Measurements from ENCODE around the gene HEATR1. TPM values are rescaled to one million over a fixed set of nuclear protein-coding genes. Genes with fewer than 3 reads are reported as not detected.
"Not testable (repeated sequence)": the region's sequence is repeated elsewhere in the genome, so short reads cannot be mapped to it uniquely, and the experiment has no call there.

HEATR1 gene, protein sequence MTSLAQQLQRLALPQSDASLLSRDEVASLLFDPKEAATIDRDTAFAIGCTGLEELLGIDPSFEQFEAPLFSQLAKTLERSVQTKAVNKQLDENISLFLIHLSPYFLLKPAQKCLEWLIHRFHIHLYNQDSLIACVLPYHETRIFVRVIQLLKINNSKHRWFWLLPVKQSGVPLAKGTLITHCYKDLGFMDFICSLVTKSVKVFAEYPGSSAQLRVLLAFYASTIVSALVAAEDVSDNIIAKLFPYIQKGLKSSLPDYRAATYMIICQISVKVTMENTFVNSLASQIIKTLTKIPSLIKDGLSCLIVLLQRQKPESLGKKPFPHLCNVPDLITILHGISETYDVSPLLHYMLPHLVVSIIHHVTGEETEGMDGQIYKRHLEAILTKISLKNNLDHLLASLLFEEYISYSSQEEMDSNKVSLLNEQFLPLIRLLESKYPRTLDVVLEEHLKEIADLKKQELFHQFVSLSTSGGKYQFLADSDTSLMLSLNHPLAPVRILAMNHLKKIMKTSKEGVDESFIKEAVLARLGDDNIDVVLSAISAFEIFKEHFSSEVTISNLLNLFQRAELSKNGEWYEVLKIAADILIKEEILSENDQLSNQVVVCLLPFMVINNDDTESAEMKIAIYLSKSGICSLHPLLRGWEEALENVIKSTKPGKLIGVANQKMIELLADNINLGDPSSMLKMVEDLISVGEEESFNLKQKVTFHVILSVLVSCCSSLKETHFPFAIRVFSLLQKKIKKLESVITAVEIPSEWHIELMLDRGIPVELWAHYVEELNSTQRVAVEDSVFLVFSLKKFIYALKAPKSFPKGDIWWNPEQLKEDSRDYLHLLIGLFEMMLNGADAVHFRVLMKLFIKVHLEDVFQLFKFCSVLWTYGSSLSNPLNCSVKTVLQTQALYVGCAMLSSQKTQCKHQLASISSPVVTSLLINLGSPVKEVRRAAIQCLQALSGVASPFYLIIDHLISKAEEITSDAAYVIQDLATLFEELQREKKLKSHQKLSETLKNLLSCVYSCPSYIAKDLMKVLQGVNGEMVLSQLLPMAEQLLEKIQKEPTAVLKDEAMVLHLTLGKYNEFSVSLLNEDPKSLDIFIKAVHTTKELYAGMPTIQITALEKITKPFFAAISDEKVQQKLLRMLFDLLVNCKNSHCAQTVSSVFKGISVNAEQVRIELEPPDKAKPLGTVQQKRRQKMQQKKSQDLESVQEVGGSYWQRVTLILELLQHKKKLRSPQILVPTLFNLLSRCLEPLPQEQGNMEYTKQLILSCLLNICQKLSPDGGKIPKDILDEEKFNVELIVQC (N-terminal part only)
- 16.2 TPM for polyA plus RNA-seq (2013, experiment 1 of 2; ENCODE audit: insufficient read length)
- polyA plus RNA-seq (2013, experiment 2 of 2; ENCODE audit: insufficient read length): 17.4 TPM

DNA sequence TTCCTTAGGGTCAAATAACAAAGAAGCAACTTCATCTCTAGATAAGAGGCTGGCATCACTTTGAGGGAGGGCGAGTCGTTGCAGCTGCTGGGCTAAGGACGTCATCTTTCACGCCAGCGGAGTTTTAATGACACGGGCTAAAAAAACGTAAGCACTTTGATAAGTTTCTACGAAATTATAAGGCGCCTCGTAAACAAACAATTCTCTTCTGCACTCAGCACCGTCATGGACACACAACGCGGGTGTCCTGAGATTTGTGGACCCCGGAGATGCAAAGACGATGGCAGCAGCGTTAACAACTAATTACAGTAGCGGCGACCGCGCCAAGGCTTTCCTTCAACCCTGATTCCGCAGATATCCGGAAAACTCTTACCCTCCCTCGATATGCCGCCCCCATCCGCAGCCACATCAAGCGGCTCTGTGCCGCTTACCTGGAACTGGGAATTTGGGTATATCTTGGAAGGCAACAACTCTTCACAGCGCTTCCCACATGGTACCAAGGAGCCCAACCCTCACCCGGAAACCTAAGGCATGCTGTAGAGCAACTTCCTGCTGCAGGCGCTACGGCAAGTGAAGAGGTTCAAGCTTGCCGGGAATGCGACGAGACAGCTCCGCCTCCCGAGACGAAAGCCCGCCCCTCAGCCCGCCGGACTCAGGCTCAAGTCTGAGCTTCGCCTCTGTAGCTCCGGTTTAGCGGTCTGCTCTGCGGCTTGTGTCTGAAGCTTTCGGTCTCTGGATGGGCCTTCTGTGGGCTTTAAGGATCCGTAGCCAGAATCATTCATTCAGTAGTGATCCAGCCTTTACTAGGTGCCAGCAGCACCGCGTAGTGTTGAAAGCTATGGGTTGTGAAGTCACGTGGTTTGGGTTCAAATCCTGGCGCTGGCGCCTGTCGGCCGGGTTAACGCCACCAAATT lies at the start of gene HEATR1:
HEATR1 (minus strand) TSS at position 526 of the 914 bp plus-strand sequence; CDS start at position 105, 421 bp downstream.
- peak; percentile 95 for DNase-seq

DNA sequence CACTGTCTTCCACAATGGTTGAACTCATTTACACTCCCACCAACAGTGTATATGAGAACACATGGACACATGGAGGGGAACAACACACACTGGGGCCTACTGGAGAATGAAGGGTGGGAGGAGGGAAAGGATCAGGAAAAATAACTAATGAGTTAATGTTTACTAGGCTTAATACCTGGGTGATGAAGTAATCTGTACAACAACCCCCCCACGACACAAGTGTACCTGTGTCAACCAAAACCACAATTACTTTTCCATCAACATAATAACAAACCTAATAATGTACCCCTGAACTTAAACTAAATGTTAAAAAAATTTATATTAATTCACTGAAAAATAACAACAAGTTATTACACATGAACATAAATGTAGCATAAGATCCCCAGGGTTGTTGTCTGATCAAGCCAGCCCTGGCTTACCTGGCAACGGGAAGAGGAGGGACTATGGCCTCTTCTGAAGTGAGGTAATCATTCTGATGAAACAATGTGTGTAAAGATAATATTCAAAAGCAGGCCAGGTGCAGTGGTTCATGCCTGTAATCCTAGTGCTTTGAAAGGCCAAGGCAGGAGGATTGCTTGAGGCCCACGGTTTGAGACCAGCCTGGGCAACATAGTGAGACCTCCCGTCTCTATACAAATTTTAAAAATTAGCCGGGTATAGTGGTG lies 40.8 kb upstream of the HEATR1 start:
- DNase-seq: no peak

DNA sequence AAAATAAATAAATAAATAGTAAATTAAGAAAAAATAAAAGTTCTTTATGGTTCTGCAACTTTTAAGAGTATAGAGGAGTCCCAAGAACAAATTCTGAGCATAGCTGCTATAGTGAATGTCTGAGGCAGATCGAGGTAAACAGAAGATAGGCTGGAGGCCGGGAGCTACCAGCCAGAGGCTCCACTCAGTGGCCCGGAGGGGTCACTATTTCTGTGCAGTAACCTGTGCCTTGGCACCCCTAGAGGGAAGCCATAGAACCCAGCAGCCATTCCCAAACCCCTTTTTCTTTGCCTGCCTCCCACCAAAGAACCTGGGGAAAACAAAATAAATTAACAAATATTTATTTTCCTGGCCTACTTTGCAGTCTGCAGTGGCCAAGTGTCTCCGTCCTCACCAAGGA lies 38.4 kb upstream of the HEATR1 start:
- DNase-seq: no peak

DNA sequence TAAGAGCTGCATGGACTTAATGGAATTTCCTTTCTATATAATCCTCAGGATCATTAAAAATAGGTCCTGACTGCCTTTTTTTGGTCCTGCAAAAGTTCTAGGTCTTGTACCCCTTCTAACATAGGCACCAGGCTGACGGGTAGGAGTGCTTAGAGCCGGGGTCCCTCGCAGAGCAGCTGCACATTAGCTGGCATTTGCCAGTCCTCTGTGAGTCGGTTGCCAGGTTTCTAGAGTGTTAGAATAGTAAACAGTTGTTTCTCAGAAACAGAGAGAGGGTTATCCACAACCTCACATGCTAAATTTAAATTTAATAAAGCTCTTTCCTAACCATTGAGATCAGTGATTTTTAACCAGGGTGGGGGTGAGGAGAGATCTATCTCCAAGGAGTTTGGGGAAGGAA lies 35.4 kb upstream of the HEATR1 start:
- no peak for DNase-seq

DNA sequence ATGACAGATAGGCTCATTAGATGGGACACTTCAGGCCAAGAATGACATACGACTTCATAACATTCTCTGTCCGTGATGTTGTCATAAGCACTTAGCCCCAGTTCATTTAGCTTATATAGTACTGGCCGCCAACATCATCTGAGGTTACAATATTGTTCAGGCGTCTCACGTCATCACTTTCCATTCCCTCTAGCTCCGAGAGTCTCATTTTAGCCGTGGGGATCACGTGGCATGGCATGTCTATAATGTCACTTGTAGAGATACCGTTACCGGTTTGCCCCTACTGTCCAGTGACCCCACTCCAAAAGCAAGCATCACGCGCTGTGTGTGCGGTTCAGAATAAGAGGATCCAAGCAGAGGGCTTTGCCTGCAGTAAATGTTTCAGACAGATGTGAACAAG lies 34.6 kb upstream of the HEATR1 start:
- no peak for DNase-seq

DNA sequence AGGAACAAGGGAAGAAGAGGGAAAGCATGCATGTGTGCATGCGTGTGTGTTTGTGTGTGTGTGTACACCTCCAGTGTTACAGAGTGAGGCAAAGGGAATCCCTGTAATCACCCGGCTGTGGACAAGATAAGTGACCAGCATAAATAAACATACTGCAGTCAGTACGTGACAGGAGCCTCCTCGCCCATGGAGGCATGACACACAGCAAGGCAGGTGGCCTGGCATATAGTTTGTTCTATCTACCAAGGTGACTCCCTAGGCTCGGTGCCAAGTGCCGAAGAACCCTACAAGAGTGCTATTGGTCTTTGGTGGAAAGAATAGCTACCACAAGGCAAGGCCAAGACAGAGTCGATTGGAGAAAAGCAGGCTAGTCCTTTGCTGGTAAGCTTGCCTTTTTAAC lies 31.7 kb upstream of the HEATR1 start:
- DNase-seq: no peak

DNA sequence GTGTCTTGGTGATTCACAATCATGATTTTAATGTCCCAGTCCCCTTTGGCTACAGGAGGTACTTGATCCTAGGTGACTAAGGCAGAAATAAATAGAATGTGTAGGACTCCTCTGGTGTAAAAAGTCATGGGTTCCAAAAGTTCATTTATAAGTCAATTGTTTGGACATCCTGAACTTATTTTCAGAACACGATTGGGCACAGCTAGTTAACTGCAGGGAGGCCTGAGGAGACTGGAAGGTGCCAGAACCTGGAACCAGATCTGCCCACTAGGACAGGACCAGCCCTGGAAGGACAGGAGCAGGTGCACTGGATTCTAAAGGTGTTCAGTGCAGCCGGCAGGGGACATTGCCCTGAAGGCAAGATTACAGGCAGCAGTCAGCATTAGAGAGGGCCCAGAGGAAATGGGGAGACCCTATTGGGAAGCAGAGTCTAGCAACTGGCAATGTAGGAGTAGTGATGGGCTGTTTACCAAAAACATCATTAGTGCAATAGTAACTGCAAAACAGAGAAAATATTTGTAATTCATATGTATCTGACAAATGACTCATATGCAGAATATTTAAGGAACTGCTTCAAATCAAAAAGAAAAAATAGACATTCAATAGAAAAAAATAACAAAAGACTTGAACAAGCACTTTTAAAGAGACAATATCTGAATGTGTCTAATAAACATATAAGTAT lies 23.6 kb upstream of the HEATR1 start:
- no peak for DNase-seq

DNA sequence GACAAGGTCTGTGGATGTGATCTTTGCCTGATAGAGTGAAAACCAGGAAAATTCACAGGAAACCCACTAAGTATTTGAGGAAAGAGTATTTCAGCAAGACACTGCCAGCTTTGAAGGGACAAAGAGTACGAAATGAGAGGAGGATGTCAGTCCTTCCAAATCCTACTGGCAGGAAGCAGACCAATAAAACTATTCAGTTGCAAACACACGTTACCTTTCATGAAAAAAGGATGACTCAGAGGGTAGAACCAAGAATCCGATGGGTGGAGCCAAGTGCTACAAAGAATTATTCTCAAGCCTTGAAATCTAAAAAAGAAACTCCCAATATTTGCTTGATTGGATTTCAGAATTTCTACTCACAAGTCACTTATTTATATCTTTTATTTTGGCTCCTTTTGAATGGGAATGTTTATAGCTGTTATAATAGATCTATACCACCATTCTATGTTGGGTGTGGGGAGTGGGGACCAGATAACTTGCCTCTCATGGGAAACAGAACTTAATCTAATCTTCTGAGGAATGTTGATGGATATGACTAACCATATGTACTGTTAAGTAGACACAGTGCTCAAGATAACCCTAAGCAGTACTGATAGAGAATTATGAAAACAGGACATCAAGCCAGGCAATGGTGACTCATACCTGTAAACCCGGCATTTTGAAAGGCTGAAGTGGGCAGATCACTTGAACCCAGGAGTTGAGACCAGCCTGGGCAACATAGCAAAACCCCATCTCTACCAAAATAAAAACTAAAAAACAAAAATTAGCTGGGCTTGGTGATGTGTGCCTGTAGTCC lies 19.3 kb upstream of the HEATR1 start:
- no peak for DNase-seq

DNA sequence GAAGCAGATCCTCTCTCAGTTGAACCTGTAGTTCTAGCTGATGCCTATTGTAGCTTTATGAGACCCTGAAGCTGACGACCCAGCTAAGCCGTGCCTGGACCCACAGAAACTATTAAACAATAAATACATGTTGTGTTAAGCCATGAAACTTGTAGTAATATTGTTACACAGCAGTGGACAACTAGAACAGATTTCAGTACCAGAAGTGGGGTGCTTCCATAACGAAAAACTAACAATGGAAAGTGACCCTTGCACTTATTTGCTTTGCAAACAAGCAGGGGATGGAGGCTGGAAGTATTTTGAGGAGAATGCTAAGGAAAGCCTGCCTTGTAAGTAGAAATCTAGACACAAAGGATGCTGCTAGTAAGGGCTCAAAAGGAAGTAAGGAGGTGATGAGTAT lies 18.1 kb upstream of the HEATR1 start:
- DNase-seq: no peak

DNA sequence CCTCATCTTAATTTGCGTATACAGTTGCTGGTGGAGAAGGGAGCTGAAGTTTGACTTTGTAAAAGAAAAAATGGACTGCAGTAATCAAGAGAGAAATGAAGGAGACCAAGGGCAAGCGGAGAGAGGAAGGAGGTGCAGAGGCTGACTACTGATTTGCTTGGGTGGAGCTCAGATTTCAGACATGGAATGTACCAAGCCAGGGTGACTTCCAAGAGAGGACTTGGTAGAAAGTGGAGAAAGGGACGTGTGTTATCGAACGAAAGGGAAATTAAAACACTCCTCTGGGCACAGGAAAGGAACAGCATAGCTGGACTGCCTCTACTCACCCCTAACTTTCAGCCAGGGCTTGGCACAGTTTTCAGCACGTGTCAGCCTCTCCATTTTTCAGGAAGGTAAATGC lies 15.1 kb upstream of the HEATR1 start:
- DNase-seq: no peak

DNA sequence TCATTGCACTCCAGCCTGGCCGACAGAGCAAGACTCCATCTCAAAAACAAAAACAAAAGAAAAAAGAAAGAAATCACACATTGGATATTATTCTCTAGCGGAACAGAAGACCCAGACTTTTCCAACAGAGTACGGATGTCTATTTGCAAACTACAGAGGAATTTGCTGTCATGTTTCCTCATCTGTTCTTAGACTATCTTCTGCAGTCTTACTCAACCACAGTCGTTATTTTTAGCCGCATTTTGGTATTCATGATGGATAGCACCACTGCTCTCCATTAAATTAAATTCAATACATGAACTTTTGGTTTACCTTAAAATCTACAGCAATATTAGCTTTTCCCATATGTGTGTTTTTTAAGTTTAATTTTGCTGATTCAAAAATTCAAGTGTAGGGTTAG lies 14.2 kb upstream of the HEATR1 start:
- no peak for DNase-seq

DNA sequence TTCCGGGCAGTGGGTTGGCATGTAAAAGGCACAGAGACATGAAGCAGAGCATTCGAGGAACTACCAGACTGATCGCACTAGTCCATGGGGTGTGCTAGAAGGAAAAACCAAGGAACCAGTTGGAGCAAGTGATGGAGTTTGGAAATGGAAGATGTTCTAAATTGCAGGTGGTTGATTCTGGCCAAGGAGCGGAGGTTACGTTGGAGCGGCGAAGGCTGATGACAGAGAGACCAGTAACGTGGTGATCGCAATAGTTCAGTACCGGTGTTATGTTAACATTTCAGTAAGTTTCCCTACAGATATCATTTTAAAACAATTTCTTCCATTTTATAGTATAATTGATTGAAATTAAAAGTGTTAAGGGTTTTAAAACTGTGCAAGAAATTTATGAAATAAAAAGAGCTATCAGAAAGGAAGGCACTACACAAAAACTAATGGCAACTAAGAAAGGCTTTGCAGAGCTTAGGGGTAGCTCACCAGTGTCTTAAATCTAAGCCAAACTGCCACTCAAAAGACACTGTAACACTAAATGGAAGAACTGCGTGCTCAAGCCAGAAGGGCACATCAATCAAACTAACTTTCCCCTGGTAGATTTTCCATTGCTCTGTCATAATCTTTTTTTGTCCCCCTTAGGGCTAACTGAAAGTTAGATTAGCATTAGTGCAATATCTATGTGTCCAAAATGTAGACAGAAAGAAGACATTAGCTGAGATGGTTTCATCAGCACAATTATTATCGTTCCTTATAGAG lies 11.3 kb upstream of the HEATR1 start:
- no peak for DNase-seq

DNA sequence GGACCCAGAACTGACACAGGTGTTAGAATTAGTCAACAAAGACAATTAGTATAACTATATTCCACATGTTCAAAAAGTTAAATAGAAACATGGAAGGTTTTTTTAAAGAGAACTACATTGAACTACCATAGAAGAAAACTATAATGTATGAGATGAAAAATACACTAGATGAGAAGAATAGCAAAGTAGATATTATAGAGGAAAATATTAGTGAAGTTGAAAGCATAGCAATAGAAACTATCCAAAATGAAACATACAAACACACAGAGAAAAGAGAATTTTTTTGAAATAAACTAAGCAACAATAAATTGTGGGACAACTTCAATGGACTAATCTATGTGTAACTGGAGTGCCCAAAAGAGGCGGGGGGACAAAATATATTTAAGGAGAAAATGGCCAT lies 8.0 kb upstream of the HEATR1 start:
- DNase-seq: no peak

DNA sequence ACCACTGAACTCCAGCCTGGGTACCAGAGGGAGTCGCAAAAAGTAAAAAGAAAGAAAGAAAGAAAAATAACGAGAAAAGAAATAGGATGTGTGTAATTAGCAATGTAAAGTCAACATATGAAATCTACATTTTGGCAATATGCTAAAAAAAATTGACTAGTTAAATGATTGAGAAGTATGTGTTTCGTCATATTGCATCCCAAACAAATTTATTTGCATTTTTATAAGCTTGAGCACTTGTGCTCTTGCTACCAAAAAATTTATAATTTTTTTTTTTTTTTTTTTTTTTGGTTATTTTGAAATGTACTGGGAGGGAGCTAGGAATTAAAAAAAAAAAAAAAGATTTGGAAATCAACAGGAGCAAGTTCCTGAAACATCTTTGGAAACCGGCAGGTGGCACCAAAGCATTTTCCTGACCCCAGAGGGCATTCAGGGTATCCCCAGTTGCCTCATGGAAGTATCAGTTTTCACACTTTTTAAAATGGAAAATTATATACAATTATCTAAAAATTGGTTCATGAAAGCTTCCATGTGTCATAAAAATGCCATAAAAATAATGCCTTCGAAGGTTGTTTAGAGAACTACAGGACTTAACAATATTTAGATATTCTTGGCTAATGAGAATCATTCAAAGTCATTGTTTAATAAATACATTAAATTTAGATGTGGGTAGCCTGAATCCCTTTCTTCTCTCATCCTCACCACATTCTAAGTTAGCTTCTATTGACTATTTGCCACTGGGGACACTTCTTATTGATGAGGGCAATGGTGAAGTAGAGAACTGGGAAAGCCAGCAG lies 4.8 kb upstream of the HEATR1 start:
- peak; percentile 58 for DNase-seq

DNA sequence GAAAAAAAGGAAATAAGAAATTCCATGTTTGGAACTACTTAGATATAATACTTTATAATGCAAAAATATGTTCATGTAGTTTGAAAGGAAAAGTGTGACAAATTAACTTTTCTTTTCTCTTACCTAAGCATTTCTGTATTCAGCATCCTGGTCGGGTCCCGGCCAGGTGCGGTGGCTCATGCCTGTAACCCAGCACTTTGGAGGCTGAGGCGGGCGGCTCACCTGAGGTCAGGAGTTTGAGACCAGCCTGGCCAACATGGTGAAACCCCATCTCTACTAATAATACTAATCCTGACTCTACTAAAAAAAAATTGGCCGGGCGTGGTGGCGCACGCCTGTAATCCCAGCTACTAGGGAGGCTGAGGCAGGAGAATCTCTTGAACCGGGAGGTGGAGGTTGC lies 3.3 kb upstream of the HEATR1 start:
- not testable (repeated sequence) for DNase-seq

DNA sequence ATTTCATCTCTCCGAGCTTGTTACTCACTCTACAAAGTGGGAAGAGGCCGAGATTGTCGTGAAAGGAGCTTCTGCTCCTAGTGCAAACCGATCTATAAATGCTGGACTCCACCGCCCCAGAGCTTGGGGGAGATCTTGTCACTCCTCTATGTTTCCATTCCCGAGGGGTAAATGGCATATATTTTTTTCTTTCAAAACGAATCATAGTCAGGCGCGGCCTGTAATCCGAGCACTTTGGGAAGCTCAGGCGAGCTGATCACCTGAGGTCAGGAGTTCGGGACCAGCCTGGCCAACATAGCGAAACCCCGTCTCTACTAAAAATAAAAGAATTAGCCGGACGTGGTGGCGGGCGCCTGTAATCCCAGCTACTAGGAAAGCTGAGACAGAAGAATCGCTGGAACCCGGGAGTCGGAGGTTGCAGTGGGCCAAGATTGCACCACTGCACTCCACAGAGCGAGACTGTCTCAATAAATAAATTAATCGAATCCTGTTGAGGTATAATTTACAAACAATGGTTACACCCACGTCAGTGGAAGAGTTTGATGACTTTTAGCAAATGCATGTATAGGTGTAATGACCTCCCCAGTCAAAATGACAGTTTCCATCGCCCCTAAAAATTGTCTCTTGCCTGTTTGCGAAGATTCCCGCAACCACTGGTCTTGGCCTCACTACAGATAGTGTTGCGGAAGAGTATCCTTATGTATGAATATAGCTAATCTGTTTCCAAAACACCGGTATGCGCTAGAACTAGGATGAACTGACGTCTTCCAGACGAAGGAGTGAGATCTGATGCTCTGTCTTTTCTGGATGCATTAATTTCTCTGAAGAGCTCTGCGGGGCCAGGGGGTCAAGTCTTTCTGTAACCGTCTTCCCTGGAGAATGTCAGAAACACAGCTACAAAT lies 840 bp upstream of the HEATR1 start:
- no peak for DNase-seq

DNA sequence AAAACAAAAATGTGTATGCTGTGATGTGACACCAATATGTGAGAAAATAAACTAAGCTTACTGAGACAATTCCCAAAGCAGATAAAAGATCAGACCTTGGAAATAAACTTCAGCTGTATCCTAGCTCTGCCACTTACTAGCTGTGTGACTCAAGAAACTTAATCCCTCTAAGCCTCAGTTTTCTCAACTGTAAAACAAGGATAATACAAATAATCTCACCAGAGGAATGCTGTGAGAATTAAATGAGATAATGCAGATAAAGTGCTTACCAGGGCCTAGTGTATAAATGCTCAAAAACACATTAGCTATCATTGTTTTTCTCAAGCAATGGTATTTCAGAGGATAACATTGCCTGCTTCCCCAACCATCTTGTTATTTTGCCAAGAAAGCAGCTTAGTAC lies 2.1 kb downstream of the HEATR1 start:
- no peak for DNase-seq

Measured in fibroblast of skin of scalp (primary cell).